Stimulated activated CD4-positive, alpha-beta T cell treated with anti-CD3 and anti-CD28 coated beads, Interleukin-1b, Interleukin-23, amount 100 ng/mL, for 24 hours (primary cell): ENCODE measurements around the gene PKD2L2.
"Not testable (repeated sequence)": the region's sequence is repeated elsewhere in the genome, so short reads cannot be mapped to it uniquely, and the experiment has no call there.

Experiments
- DNase-seq, 4 experiments: peaks; one replicate each; pipeline ENCODE4 v3.0.0-alpha.2; 2020; ENCODE audit warnings: low read depth in 4 of 4, low spot score in 1 of 4

Gene PKD2L2

DNA sequence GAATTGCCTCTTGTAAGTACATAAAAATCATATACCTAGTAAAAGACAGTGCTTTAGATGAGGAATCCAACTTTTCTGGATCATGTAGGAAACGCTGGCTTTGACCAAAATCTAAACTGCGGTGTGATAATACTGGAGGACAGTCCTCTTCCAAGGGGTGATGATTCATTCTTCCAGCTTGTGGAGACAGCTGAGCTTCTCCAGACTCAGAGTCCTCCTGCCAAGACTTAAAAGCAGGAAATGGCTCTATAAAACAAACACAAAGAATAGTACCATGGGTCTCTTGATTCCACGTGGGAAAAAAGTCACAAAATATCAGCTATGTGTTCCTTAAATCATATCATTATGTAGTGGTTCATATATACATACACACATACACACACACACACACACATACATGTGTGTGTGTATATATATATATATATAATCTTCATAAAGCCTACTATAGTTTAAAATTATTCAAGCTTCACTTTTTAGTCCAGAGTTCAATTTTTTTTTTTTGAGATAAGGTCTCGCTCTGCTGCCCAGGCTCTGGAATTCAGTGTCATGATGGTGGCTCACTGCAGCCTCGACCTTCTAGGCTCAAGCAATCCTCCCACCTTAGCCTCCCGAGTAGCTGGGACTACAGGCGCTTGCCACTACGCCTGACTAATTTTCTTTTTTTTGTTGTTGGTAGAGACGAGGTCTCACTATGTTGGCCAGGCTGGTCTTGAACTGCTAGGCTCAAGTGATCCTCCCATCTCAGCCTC, 65.0 kb downstream of the PKD2L2 start:
- DNase-seq: no peak

- DNase-seq: no peak
Observed at GRCh38 chr5:137957948-137958347, 68.7 kb downstream of the PKD2L2 start.

GRCh38 chr5:137959488-137959887, 70.2 kb downstream of the PKD2L2 start:
- DNase-seq: no peak

GRCh38 chr5:137960141-137960540, 70.9 kb downstream of the PKD2L2 start:
- no peak for DNase-seq

GRCh38 chr5:137960819-137961218, 71.6 kb downstream of the PKD2L2 start:
- no peak for DNase-seq

GRCh38 chr5:137970384-137970783, 81.1 kb downstream of the PKD2L2 start:
- not testable (repeated sequence) for DNase-seq

DNA sequence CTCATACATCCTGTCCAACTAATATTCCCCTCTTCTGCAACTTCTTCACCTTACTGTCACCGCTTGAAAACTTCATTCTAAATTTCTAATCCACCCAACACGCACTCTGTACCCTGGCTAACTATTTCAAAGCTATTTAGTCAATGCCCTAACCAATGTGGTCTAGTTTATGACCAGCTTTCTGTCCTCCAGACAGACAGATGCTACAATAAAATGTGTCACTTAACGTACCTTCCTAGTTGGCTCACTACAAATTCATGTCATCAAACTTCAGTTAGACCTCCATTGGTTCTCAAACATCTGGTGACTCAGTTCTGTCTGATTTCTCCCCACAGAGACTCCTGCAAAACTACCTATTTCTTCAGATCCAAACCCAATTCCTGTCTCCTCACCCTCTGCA, 86.0 kb downstream of the PKD2L2 start:
- no peak for DNase-seq

GRCh38 chr5:137989419-137989818, 100.2 kb downstream of the PKD2L2 start:
- no peak for DNase-seq
